ENCODE measurements around the gene RPS24. TPM values are rescaled to one million over a fixed set of nuclear protein-coding genes. Genes with fewer than 3 reads are reported as not detected.

The RPS24 gene
- total and polyA plus RNA-seq, 9 of the 15 experiments (the other 6 are each of a cell fraction or from before 2014, with no cell fraction given), result 1,947 to 7,307 (median 5,944) TPM

DNA sequence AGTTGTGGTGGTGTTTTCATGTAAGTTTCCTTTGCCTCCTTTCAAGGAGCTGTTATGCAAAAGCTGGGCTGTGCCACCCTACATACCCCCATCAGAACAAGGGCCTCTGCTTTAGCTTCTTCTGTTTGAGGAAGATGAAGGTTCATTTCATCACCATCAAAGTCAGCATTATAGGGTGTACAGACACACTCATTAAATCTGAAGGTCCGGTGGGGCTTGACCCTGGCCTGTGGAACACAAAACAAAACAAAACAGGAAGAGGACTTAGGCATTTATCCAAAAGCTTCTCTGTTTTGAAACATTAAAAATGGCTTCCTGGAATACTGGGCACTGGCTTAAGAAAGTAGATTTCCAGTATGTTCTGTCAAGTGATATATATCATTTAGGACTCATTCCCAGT, 20.1 kb upstream of the RPS24 start (continued):
- TF ChIP-seq SIRT6 (IDR thresholded peaks at IDR 0.05; ENCODE audit: low read depth, low read length), result no peak
- TF ChIP-seq, protein P1, sequence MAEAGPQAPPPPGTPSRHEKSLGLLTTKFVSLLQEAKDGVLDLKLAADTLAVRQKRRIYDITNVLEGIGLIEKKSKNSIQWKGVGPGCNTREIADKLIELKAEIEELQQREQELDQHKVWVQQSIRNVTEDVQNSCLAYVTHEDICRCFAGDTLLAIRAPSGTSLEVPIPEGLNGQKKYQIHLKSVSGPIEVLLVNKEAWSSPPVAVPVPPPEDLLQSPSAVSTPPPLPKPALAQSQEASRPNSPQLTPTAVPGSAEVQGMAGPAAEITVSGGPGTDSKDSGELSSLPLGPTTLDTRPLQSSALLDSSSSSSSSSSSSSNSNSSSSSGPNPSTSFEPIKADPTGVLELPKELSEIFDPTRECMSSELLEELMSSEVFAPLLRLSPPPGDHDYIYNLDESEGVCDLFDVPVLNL (CRISPR knock-in tag; IDR thresholded peaks at IDR 0.05; ENCODE audit: low read depth), result no peak
- no peak for TF ChIP-seq ZNF197 (CRISPR knock-in tag; IDR thresholded peaks at IDR 0.05; ENCODE audit: low read depth)
- TF ChIP-seq SPI1 (IDR thresholded peaks at IDR 0.05; ENCODE audit: borderline replicate concordance, low read depth, low read length), result no peak
- TF ChIP-seq CHCHD3 (CRISPR knock-in tag; IDR thresholded peaks at IDR 0.05), result no peak
- TF ChIP-seq, protein P2, sequence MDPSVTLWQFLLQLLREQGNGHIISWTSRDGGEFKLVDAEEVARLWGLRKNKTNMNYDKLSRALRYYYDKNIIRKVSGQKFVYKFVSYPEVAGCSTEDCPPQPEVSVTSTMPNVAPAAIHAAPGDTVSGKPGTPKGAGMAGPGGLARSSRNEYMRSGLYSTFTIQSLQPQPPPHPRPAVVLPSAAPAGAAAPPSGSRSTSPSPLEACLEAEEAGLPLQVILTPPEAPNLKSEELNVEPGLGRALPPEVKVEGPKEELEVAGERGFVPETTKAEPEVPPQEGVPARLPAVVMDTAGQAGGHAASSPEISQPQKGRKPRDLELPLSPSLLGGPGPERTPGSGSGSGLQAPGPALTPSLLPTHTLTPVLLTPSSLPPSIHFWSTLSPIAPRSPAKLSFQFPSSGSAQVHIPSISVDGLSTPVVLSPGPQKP (CRISPR knock-in tag; IDR thresholded peaks at IDR 0.05), result no peak

DNA sequence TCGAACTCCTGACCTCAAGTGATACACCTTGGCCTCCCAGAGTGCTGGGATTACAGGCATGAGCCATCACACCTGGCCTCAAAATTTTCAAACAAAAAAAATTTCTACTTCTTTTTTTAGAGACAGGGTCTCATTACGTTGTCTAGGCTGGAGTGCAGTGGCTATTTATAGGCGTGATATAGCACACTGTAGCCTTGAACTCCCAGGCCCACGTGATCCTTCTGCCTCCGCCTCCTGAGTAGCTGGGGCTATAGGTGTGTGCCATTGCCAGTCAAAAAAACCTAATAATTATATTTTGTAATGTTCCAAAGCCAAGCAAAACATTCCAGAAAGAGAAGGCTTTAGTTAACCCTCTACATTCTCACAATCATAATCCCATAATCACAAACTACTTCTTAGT, 18.1 kb upstream of the RPS24 start:
- H3K36me3 ChIP-seq (ENCODE audit: control insufficient read depth, insufficient read depth, low read length), result peaks cover 97% of the 10 kb centered on the region
- 89% methylated on average over 5 of the region's 5 CpGs for WGBS (ENCODE audit: insufficient coverage, low coverage, missing lambda C conversion rate)
- CTCF ChIA-PET (ENCODE audit: low intra/inter-chr PET ratio), result no interaction called here

More for the DNA sequence above, 18.1 kb upstream of the RPS24 start:
- DNase-seq (ENCODE audit: extremely low read depth in 1 of 4, low spot score in 3 of 4) (no peak), FAIRE-seq (no peak), ATAC-seq (no peak)
- H4K20me1 ChIP-seq (replicated peaks; ENCODE audit: control insufficient read depth, insufficient read depth, low read length), result no peaks in the 10 kb centered on the region
- POLR2A ChIA-PET, result interaction anchor here (0.7 to 1.1 kb wide), 2 partner anchors 12 to 33 kb away, joined by 3 read pairs; no protein-coding TSS in a partner anchor
- H3K4me1 ChIP-seq (replicated peaks in 1 of 2; ENCODE audit: control insufficient read depth in 2 of 2, insufficient read depth in 2 of 2, low read length in 2 of 2), result no peaks in the 10 kb centered on the region
- TF ChIP-seq, protein P3, sequence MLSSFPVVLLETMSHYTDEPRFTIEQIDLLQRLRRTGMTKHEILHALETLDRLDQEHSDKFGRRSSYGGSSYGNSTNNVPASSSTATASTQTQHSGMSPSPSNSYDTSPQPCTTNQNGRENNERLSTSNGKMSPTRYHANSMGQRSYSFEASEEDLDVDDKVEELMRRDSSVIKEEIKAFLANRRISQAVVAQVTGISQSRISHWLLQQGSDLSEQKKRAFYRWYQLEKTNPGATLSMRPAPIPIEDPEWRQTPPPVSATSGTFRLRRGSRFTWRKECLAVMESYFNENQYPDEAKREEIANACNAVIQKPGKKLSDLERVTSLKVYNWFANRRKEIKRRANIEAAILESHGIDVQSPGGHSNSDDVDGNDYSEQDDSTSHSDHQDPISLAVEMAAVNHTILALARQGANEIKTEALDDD (IDR thresholded peaks at IDR 0.05), result no peak
- TF ChIP-seq LCOR (CRISPR knock-in tag; IDR thresholded peaks at IDR 0.05), result no peak
- H3K27me3 ChIP-seq (ENCODE audit: control insufficient read depth in 2 of 2, insufficient read depth in 2 of 2, low read length in 2 of 2), result no peaks in the 10 kb centered on the region
- H3K4me2 ChIP-seq (ENCODE audit: insufficient read depth, low read length), result no peak overlapping the region
- in situ Hi-C loops (cut with MboI) (no loop called here), intact Hi-C loops (cut with micrococcal nuclease) (no loop called here)
- no peak overlapping the region for H3K9ac ChIP-seq (ENCODE audit: insufficient read depth in 1 of 2, low read depth in 2 of 2, low read length in 2 of 2)
- H3K27ac ChIP-seq (ENCODE audit: extremely low read depth, low read depth, low read length), result no peak overlapping the region
- no TSS peak for BruUV-seq (replicated peaks)
- H2AFZ ChIP-seq (ENCODE audit: low read depth, low read length), result no peak overlapping the region
- no peak overlapping the region for H3K4me3 ChIP-seq
- H3K79me2 ChIP-seq (ENCODE audit: control insufficient read depth, insufficient read depth, low read length), result no peaks in the 10 kb centered on the region
- no peaks in the 10 kb centered on the region for H3K9me1 ChIP-seq (ENCODE audit: control insufficient read depth, insufficient read depth, low read length)
- no peaks in the 10 kb centered on the region for H3K9me3 ChIP-seq (replicated peaks; ENCODE audit: control insufficient read depth, insufficient read depth, low read depth, low read length)

Measured in K562 (cell line).